Tibial nerve (tissue), 4 donors: ENCODE data around the gene NEMP2. TPM values are rescaled to one million over a fixed set of nuclear protein-coding genes. Genes with fewer than 3 reads are reported as not detected.

Source experiments
- DNase-seq, 2 donors: peaks; one replicate each; pipeline ENCODE4 v3.0.0-alpha.2; 2019; ENCODE audit warnings: low spot score in 2 of 2
- H3K27ac ChIP-seq, 4 donors: fragments of 200-600 bp; sonication (generic) in 3 of 4; one replicate each; pipeline ENCODE4 v1.5.1; 2017 to 2019; ENCODE audit warnings: mild to moderate bottlenecking in 1 of 4
- H3K27me3 ChIP-seq, 2 donors: fragments of 200-600 bp; sonication (generic) in 1 of 2; one replicate each; pipeline versions ENCODE4 v1.5.1 to v1.6.0; 2017 to 2019
- H3K36me3 ChIP-seq, 3 donors: fragments of 200-600 bp; sonication (generic); one replicate each; pipeline ENCODE4 v1.5.1; 2018 to 2019
- H3K4me1 ChIP-seq, 4 donors: fragments of 200-600 bp; sonication (generic) in 3 of 4; one replicate each; pipeline ENCODE4 v1.5.1; 2017 to 2019
- H3K4me3 ChIP-seq, 4 donors: fragments of 200-600 bp; sonication (generic) in 3 of 4; one replicate each; pipeline ENCODE4 v1.5.1; 2017 to 2019; ENCODE audit warnings: mild to moderate bottlenecking in 1 of 4, moderate library complexity in 1 of 4
- H3K9me3 ChIP-seq, 4 donors: fragments of 200-600 bp; sonication (generic) in 3 of 4; one replicate each; pipeline ENCODE4 v1.5.1; 2017 to 2019
- CTCF ChIP-seq, 5 experiments: fragments of 200-600 bp in 3 of 5; fragments of 450-650 bp in 2 of 5; sonication (generic) in 3 of 5; IDR thresholded peaks; one replicate each; pipeline ENCODE4 v1.5.1; 2016 to 2019; ENCODE audit warnings: antibody characterized with exemption in 5 of 5, mild to moderate bottlenecking in 3 of 5, moderate library complexity in 2 of 5
- EP300 ChIP-seq, 2 donors: sonication (generic); formaldehyde crosslinking; IDR thresholded peaks; one replicate each; pipeline ENCODE4 v1.6.1; 2017; ENCODE audit warnings: antibody characterized with exemption in 2 of 2, mild to moderate bottlenecking in 1 of 2
- POLR2A ChIP-seq, 2 donors: fragments of 450-650 bp; IDR thresholded peaks; one replicate each; pipeline ENCODE4 v1.6.1; 2017; ENCODE audit warnings: antibody characterized with exemption in 2 of 2, mild to moderate bottlenecking in 2 of 2, moderate library complexity in 2 of 2
- WGBS, 2 donors: methylation state at CpG; one replicate each; pipeline ENCODE4 v1.1.5; 2018; 5-methylcytosine and 5-hydroxymethylcytosine counted together
- total RNA-seq, 4 donors: library from RNA; depleted of rRNA; stranded (reverse); fragments of >200 nt; gene quantifications; one replicate each; pipeline ENCODE4 v1.1.0, GENCODE V29; 2016

Gene NEMP2
- total RNA-seq, 4 donors from 2014 or later, result 1.8 to 7.2 (median 3.1) TPM

- no peak for DNase-seq
- Histone ChIP-seq H3K9me3 (no peaks in the 10 kb centered on the region), H3K4me3 (no peak overlapping the region), H3K4me1 (peaks cover 0 to 12% (median 2%) of the 10 kb centered on the region in 4 donors), H3K36me3 (peaks cover 0 to 41% (median 0%) of the 10 kb centered on the region in 3 donors), H3K27ac (peak overlapping the region in 2 of 4 donors; percentile 12 to 21), H3K27me3 (no peaks in the 10 kb centered on the region)
- 77 to 84% methylated on average over 1 of the region's 1 CpG for WGBS, 2 donors
- TF ChIP-seq CTCF (IDR thresholded peaks at IDR 0.05), result no peak
- TF ChIP-seq EP300 (IDR thresholded peaks at IDR 0.05), result no peak
- no peak for TF ChIP-seq POLR2A (IDR thresholded peaks at IDR 0.05)
Measured at GRCh38 chr2:190505696-190506095, 28.8 kb downstream of the NEMP2 start.

GRCh38 chr2:190504912-190505311, 29.6 kb downstream of the NEMP2 start:
- TF ChIP-seq EP300 (IDR thresholded peaks at IDR 0.05), result no peak
- no peak for TF ChIP-seq POLR2A (IDR thresholded peaks at IDR 0.05)
- TF ChIP-seq CTCF (IDR thresholded peaks at IDR 0.05), result no peak
- peaks cover 0 to 15% (median 2%) of the 10 kb centered on the region in 4 donors for H3K4me1 ChIP-seq
- H3K4me3 ChIP-seq, result no peak overlapping the region
- peaks cover 0 to 47% (median 0%) of the 10 kb centered on the region in 3 donors for H3K36me3 ChIP-seq
- no peak overlapping the region for H3K27ac ChIP-seq
- WGBS, 2 donors, result 95 to 99% methylated on average over 3 of the region's 3 CpGs
- no peaks in the 10 kb centered on the region for H3K9me3 ChIP-seq
- DNase-seq, result no peak
- no peaks in the 10 kb centered on the region for H3K27me3 ChIP-seq

GRCh38 chr2:190503088-190503487, 31.4 kb downstream of the NEMP2 start:
- TF ChIP-seq CTCF (IDR thresholded peaks at IDR 0.05) (no peak), EP300 (IDR thresholded peaks at IDR 0.05) (no peak), POLR2A (IDR thresholded peaks at IDR 0.05) (no peak)
- H3K9me3 ChIP-seq, result no peaks in the 10 kb centered on the region
- whole genome bisulfite sequencing, 2 donors, result 89 to 90% methylated on average over 3 of the region's 3 CpGs
- no peak overlapping the region for H3K4me3 ChIP-seq
- peaks cover 0 to 17% (median 2%) of the 10 kb centered on the region in 4 donors for H3K4me1 ChIP-seq
- H3K36me3 ChIP-seq, result peaks cover 0 to 55% (median 0%) of the 10 kb centered on the region in 3 donors
- DNase-seq, result no peak
- H3K27me3 ChIP-seq, result no peaks in the 10 kb centered on the region
- H3K27ac ChIP-seq, result no peak overlapping the region

- DNase-seq, result no peak
- Histone ChIP-seq H3K4me3 (no peak overlapping the region), H3K4me1 (peaks cover 0 to 10% (median 1%) of the 10 kb centered on the region in 4 donors), H3K27ac (no peak overlapping the region), H3K36me3 (peaks cover 0 to 60% (median 0%) of the 10 kb centered on the region in 3 donors), H3K27me3 (no peaks in the 10 kb centered on the region), H3K9me3 (no peaks in the 10 kb centered on the region)
- WGBS, 2 donors, result 65 to 66% methylated on average over 3 of the region's 3 CpGs
- no peak for TF ChIP-seq EP300 (IDR thresholded peaks at IDR 0.05)
- no peak for TF ChIP-seq CTCF (IDR thresholded peaks at IDR 0.05)
- TF ChIP-seq POLR2A (IDR thresholded peaks at IDR 0.05), result no peak
Measured at GRCh38 chr2:190501702-190502407, 32.7 kb downstream of the NEMP2 start.

- no peak overlapping the region for H3K4me3 ChIP-seq
- 61 to 65% methylated on average over 5 of the region's 5 CpGs for WGBS, 2 donors
- H3K9me3 ChIP-seq, result no peaks in the 10 kb centered on the region
- H3K36me3 ChIP-seq, result peaks cover 0 to 59% (median 0%) of the 10 kb centered on the region in 3 donors
- peaks cover 0 to 5% (median 0%) of the 10 kb centered on the region in 4 donors for H3K4me1 ChIP-seq
- TF ChIP-seq POLR2A (IDR thresholded peaks at IDR 0.05), result no peak
- TF ChIP-seq EP300 (IDR thresholded peaks at IDR 0.05), result no peak
- H3K27me3 ChIP-seq, result no peaks in the 10 kb centered on the region
- DNase-seq, result no peak
- H3K27ac ChIP-seq, result peak overlapping the region in 1 of 4 donors; percentile 31
Measured at GRCh38 chr2:190501231-190501630, 33.3 kb downstream of the NEMP2 start.
